Right forelimb (tissue), 1 donor: ENCODE measurements around the gene PCDHA7.
"Not testable (repeated sequence)": the region's sequence is repeated elsewhere in the genome, so short reads cannot be mapped to it uniquely, and the experiment has no call there.

Experiments
- DNase-seq: peaks from one replicate; pipeline ENCODE4 v3.0.0-alpha.2; 2018

PCDHA7 gene

GRCh38 chr5:140823475-140823874 is 10.6 kb upstream of the PCDHA7 start:
- DNase-seq: no peak

GRCh38 chr5:140827704-140828361 is 6.2 kb upstream of the PCDHA7 start, which contains the start of gene PCDHA6:
PCDHA6 (plus strand) TSS chr5:140827960; CDS start chr5:140828092, 132 bp downstream.
- no peak for DNase-seq

- DNase-seq: no peak
Observed at GRCh38 chr5:140828362-140828737, 5.7 kb upstream of the PCDHA7 start.

GRCh38 chr5:140829511-140830501 is 4.3 kb upstream of the PCDHA7 start:
- not testable (repeated sequence) for DNase-seq

DNA sequence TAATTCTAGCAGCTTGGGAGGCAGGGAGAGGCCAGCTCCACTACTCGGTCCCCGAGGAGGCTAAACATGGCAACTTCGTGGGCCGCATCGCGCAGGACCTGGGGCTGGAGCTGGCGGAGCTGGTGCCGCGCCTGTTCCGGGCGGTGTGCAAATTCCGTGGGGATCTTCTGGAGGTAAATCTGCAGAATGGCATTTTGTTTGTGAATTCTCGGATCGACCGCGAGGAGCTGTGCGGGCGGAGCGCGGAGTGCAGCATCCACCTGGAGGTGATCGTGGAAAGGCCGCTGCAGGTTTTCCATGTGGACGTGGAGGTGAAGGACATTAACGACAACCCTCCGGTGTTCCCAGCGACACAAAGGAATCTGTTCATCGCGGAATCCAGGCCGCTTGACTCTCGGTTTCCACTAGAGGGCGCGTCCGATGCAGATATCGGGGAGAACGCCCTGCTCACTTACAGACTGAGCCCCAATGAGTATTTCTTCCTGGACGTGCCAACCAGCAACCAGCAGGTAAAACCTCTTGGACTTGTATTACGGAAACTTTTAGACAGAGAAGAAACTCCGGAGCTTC is 455 bp downstream of the PCDHA7 start:
- DNase-seq: not testable (repeated sequence)

DNA sequence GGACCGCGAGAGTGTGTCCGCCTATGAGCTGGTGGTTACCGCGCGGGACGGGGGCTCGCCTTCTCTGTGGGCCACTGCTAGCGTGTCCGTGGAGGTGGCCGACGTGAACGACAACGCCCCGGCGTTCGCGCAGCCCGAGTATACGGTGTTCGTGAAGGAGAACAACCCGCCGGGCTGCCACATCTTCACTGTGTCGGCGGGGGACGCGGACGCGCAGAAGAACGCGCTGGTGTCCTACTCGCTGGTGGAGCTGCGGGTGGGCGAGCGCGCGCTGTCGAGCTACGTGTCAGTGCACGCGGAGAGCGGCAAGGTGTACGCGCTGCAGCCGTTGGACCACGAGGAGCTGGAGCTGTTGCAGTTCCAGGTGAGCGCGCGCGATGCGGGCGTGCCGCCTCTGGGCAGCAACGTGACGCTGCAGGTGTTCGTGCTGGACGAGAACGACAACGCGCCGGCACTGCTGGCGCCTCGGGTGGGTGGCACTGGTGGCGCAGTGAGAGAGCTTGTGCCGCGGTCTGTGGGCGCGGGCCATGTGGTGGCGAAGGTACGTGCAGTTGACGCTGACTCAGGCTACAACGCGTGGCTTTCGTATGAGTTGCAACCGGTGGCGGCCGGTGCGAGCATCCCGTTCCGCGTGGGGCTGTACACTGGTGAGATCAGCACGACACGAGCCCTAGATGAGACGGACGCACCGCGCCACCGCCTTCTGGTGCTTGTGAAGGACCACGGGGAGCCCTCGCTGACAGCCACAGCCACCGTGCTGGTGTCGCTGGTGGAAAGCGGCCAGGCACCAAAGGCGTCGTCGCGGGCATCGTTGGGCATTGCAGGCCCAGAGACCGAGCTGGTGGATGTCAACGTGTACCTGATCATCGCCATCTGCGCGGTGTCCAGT is 1.8 kb downstream of the PCDHA7 start:
- no peak for DNase-seq

DNA sequence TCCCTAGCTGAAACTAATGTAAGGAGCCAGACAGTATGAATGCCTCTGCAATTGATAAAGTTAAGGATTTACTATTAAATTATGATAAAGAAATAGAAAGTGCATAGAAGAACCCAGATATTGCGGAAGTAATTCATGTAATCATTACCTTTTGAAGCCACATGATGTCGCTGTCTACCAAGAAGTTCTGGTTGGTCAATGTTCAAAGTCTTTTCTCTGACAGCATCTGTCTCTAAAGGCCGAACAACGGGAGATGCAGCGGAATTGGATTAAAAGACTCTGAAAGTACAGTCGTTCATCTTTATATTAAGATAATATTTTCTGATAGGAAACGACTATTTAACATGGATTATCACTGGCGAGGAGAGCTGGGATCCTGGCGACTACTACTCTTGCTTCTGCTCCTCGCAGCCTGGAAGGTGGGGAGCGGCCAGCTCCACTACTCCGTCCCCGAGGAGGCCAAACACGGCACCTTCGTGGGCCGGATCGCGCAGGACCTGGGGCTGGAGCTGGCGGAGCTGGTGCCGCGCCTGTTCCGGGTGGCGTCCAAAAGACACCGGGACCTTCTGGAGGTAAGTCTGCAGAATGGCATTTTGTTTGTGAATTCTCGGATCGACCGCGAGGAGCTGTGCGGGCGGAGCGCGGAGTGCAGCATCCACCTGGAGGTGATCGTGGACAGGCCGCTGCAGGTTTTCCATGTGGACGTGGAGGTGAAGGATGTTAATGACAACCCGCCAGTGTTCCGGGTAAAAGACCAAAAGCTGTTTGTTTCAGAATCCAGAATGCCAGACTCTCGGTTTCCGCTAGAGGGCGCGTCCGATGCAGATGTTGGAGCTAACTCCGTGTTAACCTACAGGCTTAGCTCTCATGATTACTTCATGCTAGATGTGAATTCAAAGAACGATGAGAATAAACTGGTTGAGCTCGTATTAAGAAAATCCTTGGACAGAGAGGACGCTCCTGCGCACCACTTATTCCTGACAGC is 7.2 kb downstream of the PCDHA7 start, which contains the start of gene PCDHA8:
PCDHA8 (plus strand) TSS at position 210 of the 985 bp plus-strand sequence; CDS start at position 345, 135 bp downstream.
- DNase-seq: no peak

GRCh38 chr5:140842798-140843733 is 9.0 kb downstream of the PCDHA7 start:
- no peak for DNase-seq

DNA sequence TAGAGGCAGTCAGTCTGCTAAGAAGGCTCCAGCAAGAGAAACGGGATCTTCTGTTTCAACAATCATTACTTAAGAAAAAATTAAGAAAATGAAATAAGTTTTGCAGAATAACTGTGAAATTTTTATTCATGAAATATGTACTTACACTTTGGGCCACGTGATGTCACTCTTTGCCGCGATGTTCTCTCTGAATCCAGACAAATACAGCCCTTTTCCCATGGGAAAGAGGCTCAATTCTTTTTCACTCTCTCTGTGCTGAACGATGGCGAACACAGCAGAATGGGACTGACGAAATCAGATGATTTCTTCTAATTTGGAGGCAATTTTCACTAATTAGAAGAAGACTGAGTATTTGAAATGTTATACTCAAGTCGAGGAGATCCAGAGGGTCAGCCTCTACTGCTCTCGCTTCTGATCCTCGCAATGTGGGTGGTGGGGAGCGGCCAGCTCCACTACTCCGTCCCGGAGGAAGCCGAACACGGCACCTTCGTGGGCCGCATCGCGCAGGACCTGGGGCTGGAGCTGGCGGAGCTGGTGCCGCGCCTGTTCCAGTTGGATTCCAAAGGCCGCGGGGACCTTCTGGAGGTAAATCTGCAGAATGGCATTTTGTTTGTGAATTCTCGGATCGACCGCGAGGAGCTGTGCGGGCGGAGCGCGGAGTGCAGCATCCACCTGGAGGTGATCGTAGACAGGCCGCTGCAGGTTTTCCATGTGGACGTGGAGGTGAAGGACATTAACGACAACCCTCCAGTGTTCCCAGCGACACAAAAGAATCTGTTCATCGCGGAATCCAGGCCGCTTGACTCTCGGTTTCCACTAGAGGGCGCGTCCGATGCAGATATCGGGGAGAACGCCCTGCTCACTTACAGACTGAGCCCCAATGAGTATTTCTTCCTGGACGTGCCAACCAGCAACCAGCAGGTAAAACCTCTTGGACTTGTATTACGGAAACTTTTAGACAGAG is 14.4 kb downstream of the PCDHA7 start, which contains the start of gene PCDHA9:
PCDHA9 (plus strand) TSS at position 244 of the 964 bp plus-strand sequence; CDS start at position 358, 114 bp downstream.
- DNase-seq: not testable (repeated sequence)

DNA sequence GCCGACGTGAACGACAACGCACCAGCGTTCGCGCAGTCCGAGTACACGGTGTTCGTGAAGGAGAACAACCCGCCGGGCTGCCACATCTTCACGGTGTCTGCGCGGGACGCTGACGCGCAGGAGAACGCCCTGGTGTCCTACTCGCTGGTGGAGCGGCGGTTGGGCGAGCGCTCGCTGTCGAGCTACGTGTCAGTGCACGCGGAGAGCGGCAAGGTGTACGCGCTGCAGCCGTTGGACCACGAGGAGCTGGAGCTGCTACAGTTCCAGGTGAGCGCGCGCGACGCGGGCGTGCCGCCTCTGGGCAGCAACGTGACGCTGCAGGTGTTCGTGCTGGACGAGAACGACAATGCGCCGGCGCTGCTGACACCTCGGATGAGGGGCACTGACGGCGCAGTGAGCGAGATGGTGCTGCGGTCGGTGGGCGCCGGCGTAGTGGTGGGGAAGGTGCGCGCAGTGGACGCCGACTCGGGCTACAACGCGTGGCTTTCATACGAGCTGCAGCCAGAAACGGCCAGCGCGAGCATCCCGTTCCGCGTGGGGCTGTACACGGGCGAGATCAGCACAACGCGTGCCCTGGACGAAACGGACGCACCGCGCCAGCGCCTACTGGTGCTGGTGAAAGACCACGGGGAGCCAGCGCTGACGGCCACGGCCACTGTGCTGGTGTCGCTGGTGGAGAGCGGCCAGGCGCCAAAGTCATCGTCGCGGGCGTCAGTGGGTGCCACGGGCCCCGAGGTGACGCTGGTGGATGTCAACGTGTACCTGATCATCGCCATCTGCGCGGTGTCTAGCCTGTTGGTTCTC is 16.0 kb downstream of the PCDHA7 start:
- DNase-seq: not testable (repeated sequence)

DNA sequence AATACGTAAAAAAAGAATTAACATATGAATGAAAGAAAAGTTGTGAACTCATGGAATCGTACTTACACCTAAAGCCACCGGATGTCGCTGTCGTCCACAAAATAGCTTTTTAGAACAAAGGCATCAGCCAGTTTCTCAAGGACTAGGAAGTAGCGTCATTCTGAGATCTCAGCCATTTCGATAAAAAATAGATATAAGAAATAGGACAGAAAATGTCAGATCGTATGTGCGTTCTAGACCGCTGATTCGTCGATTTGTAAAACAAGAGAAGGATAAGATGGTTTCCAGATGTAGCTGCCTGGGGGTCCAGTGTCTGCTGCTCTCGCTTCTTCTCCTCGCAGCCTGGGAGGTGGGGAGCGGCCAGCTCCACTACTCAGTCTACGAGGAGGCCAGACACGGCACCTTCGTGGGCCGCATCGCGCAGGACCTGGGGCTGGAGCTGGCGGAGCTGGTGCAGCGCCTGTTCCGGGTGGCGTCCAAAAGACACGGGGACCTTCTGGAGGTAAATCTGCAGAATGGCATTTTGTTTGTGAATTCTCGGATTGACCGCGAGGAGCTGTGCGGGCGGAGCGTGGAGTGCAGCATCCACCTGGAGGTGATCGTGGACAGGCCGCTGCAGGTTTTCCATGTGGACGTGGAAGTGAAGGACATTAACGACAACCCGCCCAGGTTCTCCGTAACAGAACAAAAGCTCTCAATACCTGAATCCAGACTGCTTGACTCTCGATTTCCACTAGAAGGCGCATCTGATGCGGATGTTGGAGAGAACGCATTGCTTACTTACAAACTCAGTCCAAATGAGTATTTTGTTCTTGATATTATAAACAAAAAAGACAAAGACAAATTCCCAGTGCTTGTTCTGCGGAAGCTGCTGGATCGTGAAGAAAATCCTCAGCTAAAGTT is 22.0 kb downstream of the PCDHA7 start, which contains the start of gene PCDHA10:
PCDHA10 (plus strand) TSS at position 126 of the 903 bp plus-strand sequence; CDS start at position 278, 152 bp downstream.
- DNase-seq: no peak

DNA sequence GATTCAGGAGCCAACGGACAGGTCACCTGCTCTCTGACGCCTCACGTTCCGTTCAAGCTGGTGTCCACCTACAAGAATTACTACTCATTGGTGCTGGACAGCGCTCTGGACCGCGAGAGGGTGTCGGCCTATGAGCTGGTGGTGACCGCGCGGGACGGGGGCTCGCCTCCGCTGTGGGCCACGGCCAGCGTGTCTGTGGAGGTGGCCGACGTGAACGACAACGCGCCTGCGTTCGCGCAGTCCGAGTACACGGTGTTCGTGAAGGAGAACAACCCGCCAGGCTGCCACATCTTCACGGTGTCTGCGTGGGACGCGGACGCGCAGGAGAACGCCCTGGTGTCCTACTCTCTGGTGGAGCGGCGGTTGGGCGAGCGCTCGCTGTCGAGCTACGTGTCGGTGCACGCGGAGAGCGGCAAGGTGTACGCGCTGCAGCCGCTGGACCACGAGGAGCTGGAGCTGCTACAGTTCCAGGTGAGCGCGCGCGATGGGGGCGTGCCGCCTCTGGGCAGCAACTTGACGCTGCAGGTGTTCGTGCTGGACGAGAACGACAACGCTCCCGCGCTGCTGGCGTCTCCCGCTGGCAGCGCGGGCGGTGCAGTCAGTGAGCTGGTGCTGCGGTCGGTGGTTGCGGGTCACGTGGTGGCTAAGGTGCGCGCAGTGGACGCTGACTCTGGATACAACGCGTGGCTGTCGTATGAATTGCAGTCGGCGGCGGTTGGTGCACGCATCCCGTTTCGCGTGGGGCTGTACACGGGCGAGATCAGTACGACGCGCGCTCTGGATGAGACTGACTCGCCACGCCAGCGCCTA is 23.3 kb downstream of the PCDHA7 start:
- no peak for DNase-seq

DNA sequence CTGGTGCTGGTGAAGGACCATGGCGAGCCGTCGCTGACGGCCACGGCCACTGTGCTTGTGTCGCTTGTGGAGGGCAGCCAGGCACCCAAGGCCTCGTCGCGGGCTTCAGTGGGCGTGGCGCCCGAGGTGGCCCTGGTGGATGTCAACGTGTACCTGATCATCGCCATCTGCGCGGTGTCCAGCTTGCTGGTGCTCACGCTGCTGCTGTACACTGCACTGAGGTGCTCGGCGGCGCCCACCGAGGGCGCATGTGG is 23.8 kb downstream of the PCDHA7 start:
- DNase-seq: no peak

DNA sequence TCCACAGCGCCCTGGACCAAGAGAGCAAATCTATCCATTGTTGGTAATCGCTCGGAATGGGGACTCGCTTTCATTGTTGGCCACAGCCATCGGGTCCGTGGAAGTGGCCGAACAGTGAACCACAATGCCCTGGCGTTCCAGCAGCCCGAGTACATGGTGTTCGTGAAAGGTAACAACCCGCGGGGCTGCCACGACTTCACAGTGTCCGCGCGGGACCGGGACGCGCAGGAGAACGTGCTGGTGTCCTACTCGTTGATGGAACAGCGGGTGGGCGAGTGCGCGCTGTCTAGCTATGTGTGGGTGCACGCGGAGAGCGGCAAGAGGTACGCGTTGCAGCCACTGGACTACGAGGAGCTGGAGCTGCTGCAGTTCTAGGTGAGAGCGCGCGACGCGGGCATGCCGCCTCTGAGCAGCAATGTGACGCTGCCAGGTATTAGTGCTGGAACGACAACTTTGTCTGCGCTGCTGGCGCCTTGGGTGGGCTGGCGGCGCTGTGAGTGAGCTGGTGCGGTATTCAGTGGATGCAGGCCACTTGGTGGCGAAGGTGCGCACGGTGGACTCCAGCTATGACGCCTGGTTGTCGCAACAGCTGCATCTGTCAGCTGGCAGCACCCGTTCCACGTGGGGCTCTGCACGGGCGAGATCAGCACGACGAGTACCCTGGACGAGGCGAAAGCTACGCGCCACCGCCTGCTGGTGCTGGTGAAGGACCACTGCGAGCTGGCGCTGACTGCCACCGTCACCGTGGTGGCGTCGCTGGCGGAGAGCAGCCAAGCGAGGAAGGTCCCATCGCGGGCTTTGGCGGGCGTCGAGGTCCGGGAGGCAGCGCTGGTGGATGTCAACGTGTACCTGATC is 28.6 kb downstream of the PCDHA7 start:
- DNase-seq: no peak
